SK-N-SH treated with all-trans-retinoic acid at 6 μM for 48 hours (cell line): Measurements from ENCODE around the gene SMYD3.
A peak's percentile ranks its signal among the peaks of the same experiment; 100 is the strongest.

Experiments
- ATAC-seq: fragments of 200-7000 bp; cut with Tn5 transposase; 3 replicates; pipeline ENCODE4 v1.9.1; 2020; ENCODE audit warnings: mild to moderate bottlenecking, moderate library complexity
- ARNTL ChIP-seq: fragments of 450-650 bp; formaldehyde crosslinking; IDR thresholded peaks from 2 replicates; pipeline ENCODE4 v1.5.0; 2020; ENCODE audit warnings: low read depth, mild to moderate bottlenecking, moderate library complexity, borderline replicate concordance
- CSDC2 ChIP-seq: fragments of 250-450 bp; sonication (Bioruptor Pico); IDR thresholded peaks from 2 replicates; pipeline ENCODE4 v1.5.0; 2020; ENCODE audit warnings: mild to moderate bottlenecking, moderate library complexity
- ESRRG ChIP-seq: fragments of 250-450 bp; sonication (Bioruptor Pico); IDR thresholded peaks from 2 replicates; pipeline ENCODE4 v1.6.1; 2021; ENCODE audit warnings: mild to moderate bottlenecking
- GLIS3 ChIP-seq: fragments of 250-450 bp; sonication (Bioruptor Pico); IDR thresholded peaks from 2 replicates; pipeline ENCODE4 v1.5.0; 2020; ENCODE audit warnings: mild to moderate bottlenecking, moderate library complexity
- ISL1 ChIP-seq: fragments of 250-450 bp; sonication (Bioruptor Pico); IDR thresholded peaks from 2 replicates; pipeline ENCODE4 v2.1.2; 2022; ENCODE audit warnings: mild to moderate bottlenecking, moderate library complexity
- OSR1 ChIP-seq: fragments of 250-450 bp; sonication (Bioruptor Pico); IDR thresholded peaks from 2 replicates; pipeline ENCODE4 v1.8.0; 2022; ENCODE audit warnings: moderate library complexity, mild to moderate bottlenecking, inconsistent platforms
- PPARA ChIP-seq: fragments of 250-450 bp; sonication (Bioruptor Pico); IDR thresholded peaks from 2 replicates; pipeline ENCODE4 v1.5.0; 2020; ENCODE audit warnings: mild to moderate bottlenecking, borderline replicate concordance
- RARB ChIP-seq: fragments of 250-450 bp; sonication (Bioruptor Pico); IDR thresholded peaks from 2 replicates; pipeline ENCODE4 v1.8.0; 2021; ENCODE audit warnings: mild to moderate bottlenecking, moderate library complexity
- SNAI2 ChIP-seq: fragments of 250-450 bp; sonication (Bioruptor Pico); IDR thresholded peaks from 2 replicates; pipeline ENCODE4 v1.5.0; 2020; ENCODE audit warnings: mild to moderate bottlenecking, moderate library complexity
- TCF4 ChIP-seq: fragments of 250-450 bp; sonication (Bioruptor Pico); IDR thresholded peaks from 2 replicates; pipeline ENCODE4 v1.8.0; 2021; ENCODE audit warnings: mild to moderate bottlenecking, moderate library complexity, borderline replicate concordance
- TOX ChIP-seq: fragments of 250-450 bp; sonication (Bioruptor Pico); IDR thresholded peaks from 2 replicates; pipeline ENCODE4 v1.8.0; 2021; ENCODE audit warnings: mild to moderate bottlenecking, moderate library complexity, borderline replicate concordance
- ZFP3 ChIP-seq: fragments of 250-450 bp; sonication (Bioruptor Pico); IDR thresholded peaks from 2 replicates; pipeline ENCODE4 v1.5.0; 2020; ENCODE audit warnings: mild to moderate bottlenecking, moderate library complexity
- ZFP30 ChIP-seq: fragments of 450-650 bp; formaldehyde crosslinking; IDR thresholded peaks from 2 replicates; pipeline ENCODE4 v1.5.0; 2022; ENCODE audit warnings: mild to moderate bottlenecking, moderate library complexity
- ZNF565 ChIP-seq: fragments of 450-650 bp; formaldehyde crosslinking; conservative IDR thresholded peaks from 2 replicates; pipeline ENCODE4 v1.5.0; 2020; ENCODE audit warnings: low read depth, mild to moderate bottlenecking, moderate library complexity
- TF ChIP-seq, protein P1 (sequence below): fragments of 250-450 bp; sonication (Bioruptor Pico); IDR thresholded peaks from 2 replicates; pipeline ENCODE4 v1.8.0; 2020; ENCODE audit warnings: mild to moderate bottlenecking, moderate library complexity, borderline replicate concordance
- TF ChIP-seq, protein P2 (sequence below): fragments of 250-450 bp; sonication (Bioruptor Pico); IDR thresholded peaks from 2 replicates; pipeline ENCODE4 v1.8.0; 2021; ENCODE audit warnings: low read depth, mild to moderate bottlenecking, moderate library complexity, borderline replicate concordance
- TF ChIP-seq, protein P3 (sequence below): fragments of 250-450 bp; sonication (Bioruptor Pico); IDR thresholded peaks from 2 replicates; pipeline ENCODE4 v1.5.1; 2021; ENCODE audit warnings: mild to moderate bottlenecking, moderate library complexity
- TF ChIP-seq, protein P4 (sequence below): fragments of 250-450 bp; sonication (Bioruptor Pico); IDR thresholded peaks from 2 replicates; pipeline ENCODE4 v1.5.1; 2020; ENCODE audit warnings: low read depth, mild to moderate bottlenecking, moderate library complexity

SMYD3 gene

DNA sequence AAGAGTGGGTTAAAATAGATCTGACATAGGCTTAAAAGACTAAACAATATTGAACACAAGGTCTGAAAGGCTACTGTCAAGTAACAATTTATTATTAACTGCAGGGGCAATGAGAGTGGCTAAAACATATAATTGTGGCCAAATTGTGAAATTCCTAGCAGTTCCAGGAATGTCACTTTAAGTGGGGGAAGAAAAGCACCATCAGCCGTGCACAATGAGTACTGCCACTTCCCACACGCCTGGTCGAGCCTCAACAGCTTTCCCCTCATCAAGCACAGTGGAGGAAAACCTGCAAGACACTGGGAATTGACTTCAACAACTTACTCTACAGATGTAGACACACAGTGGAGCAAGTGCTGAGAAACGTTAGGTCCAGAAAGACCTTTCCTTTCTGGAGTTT lies 42.6 kb upstream of the SMYD3 start:
- no peak for TF ChIP-seq RARB (CRISPR knock-in tag)
- ATAC-seq: no peak

DNA sequence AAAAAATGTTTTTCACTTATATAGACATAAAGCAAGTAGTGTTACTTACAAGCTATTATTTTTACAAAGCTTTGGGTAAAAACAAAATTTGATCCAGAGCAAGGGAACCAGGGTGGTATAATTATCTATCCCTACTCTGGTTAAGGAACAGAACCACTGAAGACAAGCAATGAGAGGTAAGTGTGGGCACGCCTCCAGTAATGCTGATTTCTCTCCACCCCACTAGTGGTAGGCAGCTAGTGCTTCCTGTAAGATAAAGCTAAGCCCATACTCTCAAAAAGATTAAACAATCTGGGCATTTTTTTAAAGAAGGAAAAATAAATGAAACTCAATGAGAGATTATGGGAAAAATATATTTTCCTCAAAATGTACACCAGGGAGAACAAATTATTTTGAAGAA lies 36.9 kb upstream of the SMYD3 start:
- TF ChIP-seq ARNTL (CRISPR knock-in tag) (no peak), TOX (CRISPR knock-in tag) (no peak), ISL1 (no peak), OSR1 (CRISPR knock-in tag) (no peak), ZFP3 (no peak), SNAI2 (no peak)
- TF ChIP-seq, protein P1, sequence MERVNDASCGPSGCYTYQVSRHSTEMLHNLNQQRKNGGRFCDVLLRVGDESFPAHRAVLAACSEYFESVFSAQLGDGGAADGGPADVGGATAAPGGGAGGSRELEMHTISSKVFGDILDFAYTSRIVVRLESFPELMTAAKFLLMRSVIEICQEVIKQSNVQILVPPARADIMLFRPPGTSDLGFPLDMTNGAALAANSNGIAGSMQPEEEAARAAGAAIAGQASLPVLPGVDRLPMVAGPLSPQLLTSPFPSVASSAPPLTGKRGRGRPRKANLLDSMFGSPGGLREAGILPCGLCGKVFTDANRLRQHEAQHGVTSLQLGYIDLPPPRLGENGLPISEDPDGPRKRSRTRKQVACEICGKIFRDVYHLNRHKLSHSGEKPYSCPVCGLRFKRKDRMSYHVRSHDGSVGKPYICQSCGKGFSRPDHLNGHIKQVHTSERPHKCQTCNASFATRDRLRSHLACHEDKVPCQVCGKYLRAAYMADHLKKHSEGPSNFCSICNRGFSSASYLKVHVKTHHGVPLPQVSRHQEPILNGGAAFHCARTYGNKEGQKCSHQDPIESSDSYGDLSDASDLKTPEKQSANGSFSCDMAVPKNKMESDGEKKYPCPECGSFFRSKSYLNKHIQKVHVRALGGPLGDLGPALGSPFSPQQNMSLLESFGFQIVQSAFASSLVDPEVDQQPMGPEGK: no peak
- no peak for ATAC-seq

DNA sequence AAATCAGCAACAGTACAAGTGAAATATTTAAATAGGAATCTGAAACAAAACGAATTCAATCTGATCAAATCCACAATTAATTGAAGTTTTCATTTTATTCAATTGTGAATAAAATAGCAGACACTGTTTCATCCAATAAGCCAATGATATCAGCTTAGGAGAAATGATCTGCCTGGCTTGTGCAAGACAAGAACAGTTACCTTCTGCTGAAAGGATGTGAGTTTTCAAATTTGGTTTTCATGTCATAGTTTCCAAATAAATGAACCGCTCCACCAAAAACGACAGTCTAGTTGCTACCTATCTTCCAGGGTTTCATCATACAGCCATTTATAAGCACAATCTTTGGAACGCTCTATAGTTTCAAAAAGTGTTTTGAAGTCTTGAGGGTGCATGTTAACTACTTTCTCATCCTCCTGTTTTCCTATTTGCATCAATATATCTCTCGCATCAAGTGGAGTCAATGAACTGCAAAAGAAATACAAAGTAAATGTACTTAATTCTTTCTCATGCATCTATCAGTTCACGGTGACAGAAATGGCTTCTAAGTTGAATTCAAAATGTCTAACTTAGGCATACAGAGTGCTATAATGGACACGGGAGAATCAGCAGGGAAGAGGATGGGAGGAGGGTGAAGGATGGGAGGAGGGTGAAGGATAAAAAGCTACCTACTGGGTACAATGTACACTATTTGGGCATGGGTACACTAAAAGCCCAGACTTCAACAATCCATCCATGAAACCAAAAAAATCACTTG lies 33.8 kb upstream of the SMYD3 start:
- no peak for ATAC-seq
- TF ChIP-seq, protein P2, sequence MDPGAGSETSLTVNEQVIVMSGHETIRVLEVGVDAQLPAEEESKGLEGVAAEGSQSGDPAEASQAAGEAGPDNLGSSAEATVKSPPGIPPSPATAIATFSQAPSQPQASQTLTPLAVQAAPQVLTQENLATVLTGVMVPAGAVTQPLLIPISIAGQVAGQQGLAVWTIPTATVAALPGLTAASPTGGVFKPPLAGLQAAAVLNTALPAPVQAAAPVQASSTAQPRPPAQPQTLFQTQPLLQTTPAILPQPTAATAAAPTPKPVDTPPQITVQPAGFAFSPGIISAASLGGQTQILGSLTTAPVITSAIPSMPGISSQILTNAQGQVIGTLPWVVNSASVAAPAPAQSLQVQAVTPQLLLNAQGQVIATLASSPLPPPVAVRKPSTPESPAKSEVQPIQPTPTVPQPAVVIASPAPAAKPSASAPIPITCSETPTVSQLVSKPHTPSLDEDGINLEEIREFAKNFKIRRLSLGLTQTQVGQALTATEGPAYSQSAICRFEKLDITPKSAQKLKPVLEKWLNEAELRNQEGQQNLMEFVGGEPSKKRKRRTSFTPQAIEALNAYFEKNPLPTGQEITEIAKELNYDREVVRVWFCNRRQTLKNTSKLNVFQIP (CRISPR knock-in tag): no peak
- TF ChIP-seq ZFP30: no peak
- TF ChIP-seq ESRRG: no peak
- no peak for TF ChIP-seq SNAI2
- TF ChIP-seq TOX (CRISPR knock-in tag): no peak
- TF ChIP-seq, protein P3, sequence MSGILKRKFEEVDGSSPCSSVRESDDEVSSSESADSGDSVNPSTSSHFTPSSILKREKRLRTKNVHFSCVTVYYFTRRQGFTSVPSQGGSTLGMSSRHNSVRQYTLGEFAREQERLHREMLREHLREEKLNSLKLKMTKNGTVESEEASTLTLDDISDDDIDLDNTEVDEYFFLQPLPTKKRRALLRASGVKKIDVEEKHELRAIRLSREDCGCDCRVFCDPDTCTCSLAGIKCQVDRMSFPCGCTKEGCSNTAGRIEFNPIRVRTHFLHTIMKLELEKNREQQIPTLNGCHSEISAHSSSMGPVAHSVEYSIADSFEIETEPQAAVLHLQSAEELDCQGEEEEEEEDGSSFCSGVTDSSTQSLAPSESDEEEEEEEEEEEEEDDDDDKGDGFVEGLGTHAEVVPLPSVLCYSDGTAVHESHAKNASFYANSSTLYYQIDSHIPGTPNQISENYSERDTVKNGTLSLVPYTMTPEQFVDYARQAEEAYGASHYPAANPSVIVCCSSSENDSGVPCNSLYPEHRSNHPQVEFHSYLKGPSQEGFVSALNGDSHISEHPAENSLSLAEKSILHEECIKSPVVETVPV (CRISPR knock-in tag): no peak
- TF ChIP-seq CSDC2 (CRISPR knock-in tag): no peak
- TF ChIP-seq PPARA (CRISPR knock-in tag): no peak
- no peak for TF ChIP-seq ARNTL (CRISPR knock-in tag)
- no peak for TF ChIP-seq ZNF565 (CRISPR knock-in tag)
- TF ChIP-seq, protein P4, sequence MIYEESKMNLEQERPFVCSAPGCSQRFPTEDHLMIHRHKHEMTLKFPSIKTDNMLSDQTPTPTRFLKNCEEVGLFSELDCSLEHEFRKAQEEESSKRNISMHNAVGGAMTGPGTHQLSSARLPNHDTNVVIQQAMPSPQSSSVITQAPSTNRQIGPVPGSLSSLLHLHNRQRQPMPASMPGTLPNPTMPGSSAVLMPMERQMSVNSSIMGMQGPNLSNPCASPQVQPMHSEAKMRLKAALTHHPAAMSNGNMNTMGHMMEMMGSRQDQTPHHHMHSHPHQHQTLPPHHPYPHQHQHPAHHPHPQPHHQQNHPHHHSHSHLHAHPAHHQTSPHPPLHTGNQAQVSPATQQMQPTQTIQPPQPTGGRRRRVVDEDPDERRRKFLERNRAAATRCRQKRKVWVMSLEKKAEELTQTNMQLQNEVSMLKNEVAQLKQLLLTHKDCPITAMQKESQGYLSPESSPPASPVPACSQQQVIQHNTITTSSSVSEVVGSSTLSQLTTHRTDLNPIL (CRISPR knock-in tag): no peak
- no peak for TF ChIP-seq OSR1 (CRISPR knock-in tag)
- TF ChIP-seq, all 23 proteins: peak for 0

DNA sequence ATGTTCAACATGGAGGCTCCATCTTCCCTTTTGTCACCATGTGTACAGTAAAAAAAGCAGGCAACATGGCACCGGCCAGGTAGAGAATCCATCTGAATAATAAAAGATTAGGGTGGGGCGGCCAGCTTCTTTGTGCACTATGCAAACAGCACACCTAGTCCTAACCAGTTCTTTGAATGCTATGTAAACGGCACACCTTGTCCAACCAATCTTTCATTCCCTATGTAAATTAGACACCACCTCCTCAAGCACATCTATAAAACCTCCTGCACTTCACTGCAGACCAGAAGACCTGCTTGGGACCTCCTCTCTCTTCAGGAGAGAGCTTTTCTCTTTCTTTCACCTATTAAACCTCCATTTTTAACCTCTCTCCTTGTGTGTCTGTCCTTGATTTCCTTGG lies 30.8 kb upstream of the SMYD3 start:
- no peak for TF ChIP-seq GLIS3 (CRISPR knock-in tag)
- TF ChIP-seq, protein P2 (CRISPR knock-in tag): no peak
- no peak for TF ChIP-seq ZFP30
- TF ChIP-seq ARNTL (CRISPR knock-in tag): no peak
- TF ChIP-seq, protein P4 (CRISPR knock-in tag): no peak
- no peak for TF ChIP-seq TCF4
- TF ChIP-seq OSR1 (CRISPR knock-in tag): no peak
- ATAC-seq: peak; percentile 15; the same call in 1 of the 3 replicates
